Stimulated activated CD8-positive, alpha-beta memory T cell treated with anti-CD3 and anti-CD28 coated beads, Interleukin-7, amount 100 ng/mL, for 24 hours (primary cell): Measurements from ENCODE around the gene GNG4.
A peak's percentile ranks its signal among the peaks of the same experiment; 100 is the strongest.
"Not testable (repeated sequence)": the region's sequence is repeated elsewhere in the genome, so short reads cannot be mapped to it uniquely, and the experiment has no call there.

ENCODE experiments used
- DNase-seq: peaks from one replicate; pipeline ENCODE4 v3.0.0-alpha.2; 2020; ENCODE audit warnings: low read depth

Gene GNG4

DNA sequence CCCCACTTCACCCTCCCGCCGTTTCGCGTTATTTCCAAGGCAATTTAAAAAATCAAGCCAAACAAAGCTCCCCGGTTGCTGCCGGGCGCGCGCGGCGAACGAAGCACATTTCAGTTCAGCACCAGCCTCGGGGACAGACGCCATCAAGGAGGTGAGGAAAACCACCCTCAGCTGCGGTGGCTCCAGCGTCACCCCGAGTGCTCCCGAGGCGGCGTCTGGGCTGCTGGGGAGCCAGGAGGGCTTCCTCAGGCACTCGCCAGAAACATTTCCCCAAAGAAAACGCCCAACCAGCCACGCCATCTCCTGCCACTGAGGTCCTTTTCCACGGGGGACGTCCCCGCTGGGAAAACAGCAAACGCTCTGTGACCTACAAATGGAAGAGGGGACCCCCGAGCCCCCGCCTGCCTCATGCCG lies 623 bp downstream of the GNG4 start:
- no peak for DNase-seq

DNA sequence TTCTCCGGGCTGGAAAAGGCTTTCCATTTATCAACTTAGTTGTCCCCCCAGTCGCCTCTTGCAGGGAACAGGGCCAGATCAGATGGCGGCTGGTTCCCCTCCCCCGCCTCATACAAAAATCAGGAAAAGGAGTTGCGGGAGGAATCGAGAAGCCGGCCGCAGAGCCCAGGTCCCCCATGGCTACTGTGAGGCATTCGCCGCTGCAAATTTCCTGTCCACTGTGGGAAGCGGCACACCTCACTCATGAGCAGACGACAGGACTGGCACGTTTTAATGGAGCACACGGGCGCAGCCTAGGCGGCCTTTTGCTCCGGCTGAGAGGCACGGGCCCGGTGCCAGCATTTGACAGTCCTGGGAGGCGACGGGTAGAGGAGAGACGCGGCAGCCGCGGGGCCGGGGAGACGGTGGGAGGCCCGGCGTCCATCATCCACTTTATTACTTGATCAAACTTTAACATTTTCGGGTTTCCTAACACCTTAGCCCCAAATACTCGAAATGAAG lies 1.1 kb downstream of the GNG4 start:
- DNase-seq, result no peak

GRCh38 chr1:235647537-235647936 lies 2.0 kb downstream of the GNG4 start:
- DNase-seq, result not testable (repeated sequence)

GRCh38 chr1:235646463-235646862 lies 3.1 kb downstream of the GNG4 start:
- DNase-seq, result no peak

DNA sequence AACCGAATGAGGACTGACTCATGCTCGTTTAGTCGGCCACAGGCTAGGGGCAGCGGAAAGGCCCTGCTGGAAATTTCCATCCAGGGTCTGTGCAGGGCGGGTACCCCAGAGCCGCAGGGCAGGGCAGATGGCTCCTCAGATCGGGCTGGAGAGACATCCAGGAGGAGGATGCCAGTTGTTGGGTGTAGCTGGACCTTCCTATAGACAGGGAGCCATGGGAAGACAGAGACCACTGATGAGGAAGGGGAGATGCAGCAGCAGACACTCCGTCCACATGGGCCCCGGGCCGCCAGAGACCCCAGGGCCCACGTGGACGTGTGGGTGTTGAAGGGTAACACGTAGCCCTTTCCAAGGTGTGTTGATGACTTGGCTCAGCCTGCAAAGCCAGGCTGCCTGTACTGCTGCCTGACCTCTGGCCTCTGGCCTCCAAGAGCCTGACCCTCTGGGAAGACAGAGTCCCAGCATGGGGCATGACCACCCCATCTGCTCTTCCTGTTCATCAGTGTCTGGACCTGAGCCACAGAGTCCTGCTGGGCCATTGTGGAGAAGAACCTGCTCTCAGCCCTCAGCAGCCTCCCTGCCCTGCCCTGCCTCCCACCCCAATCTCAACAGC lies 4.8 kb downstream of the GNG4 start:
- no peak for DNase-seq

DNA sequence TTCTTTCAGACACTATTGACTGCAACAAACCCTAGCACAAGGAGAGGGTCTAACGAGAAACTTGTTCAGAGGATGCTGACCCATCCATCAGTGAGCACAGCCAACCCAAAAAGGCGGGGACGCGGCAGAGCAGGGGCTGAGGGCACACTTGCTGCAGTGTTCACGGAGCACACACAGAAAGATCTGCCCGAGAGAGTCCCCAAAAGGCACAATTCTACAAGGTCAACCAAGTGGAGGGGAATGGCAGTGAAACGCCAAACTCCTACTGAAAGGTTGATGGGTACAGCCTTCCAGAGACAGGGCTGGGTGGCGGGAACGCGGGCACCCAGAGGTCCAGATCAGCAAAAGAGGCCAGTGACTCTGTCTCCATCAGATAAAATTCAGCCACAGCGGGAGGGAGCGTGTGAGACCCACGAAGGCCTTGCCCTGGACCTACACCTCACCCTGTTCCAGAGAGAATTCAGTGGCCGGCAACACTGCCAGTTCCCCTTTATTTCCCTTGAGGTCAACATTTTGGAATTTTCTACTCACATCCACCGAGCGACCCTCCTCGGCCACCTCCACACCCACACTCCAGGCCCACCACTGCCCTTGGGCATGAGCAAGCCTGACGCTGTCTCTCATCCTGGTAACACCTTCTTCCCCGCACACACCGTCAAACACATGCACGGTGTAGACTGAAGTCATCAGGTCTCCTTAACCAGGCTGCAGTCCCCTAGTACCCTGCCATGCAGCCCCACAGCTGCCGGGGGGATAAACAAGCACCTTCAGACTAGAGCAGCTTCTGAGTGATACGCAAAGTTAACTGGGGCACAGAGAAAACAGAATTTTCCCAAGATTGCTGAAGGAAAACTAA lies 5.5 kb downstream of the GNG4 start:
- no peak for DNase-seq

GRCh38 chr1:235642943-235643371 lies 6.6 kb downstream of the GNG4 start:
- no peak for DNase-seq

GRCh38 chr1:235642011-235642942 lies 7.3 kb downstream of the GNG4 start:
- peak; percentile 29 for DNase-seq

DNA sequence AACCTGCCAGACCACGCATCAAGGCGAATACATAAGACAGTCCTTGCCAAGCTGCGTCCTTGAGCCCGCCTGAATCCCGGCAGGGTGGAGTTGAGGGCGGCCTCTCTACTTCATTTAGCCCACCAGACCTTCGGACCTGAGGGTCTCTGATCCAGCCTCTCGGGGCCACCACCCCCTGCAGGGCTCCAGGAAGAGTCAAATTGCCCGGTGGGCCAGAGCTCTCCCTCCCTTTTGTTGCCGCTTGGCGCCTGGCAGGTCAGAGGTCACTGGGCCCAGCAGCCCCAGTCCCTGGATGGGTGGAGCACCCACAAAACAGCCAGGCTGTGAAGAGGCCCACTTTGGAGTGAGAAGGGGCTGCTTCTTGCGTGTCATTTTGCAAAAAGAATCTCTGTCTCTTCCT lies 9.0 kb downstream of the GNG4 start:
- no peak for DNase-seq

DNA sequence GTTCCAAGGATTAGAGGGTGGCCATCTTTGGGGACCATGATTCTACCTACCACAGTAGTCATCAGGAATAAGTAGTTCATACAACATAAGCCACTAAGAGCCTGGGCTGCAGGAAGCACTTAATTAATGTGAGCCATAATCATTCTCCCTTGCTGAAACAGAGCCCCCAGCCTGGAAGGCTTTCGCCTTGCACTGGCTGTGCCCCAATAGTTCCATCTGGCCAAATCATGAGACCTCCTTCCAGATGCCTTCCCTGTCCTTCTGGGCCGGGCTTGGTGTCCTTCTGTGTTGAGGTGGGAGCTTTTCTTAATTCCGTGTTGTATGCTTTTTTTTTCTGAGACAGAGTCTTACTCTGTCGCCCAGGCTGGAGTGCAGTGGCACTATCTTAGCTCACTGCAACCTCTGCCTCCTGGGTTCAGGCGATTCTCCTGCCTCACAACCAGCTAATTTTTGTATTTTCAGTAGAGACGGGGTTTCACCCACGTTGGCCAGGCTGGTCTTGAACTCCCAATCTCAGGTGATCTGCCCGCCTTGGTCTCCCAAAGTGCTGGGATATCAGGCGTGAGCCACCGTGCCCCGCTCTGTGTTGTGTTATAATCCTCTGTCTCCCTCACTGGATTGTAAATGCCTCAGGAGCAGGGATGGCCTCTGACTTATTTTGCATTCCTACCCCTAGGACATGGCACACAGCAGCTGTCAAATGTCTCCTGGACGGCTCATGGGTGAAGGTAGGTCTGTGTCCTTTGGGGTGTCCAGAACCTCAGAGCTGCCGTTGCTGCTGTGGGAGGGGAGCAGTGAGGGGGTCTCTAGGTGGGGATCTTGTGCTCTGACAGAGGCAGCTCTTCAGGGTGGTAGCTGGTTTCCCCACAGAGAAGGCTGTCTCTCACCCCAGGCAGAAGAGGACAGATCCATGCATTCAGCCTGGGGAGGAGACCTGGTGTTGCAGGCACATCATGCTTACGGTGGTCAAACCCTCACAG lies 10.1 kb downstream of the GNG4 start:
- no peak for DNase-seq

DNA sequence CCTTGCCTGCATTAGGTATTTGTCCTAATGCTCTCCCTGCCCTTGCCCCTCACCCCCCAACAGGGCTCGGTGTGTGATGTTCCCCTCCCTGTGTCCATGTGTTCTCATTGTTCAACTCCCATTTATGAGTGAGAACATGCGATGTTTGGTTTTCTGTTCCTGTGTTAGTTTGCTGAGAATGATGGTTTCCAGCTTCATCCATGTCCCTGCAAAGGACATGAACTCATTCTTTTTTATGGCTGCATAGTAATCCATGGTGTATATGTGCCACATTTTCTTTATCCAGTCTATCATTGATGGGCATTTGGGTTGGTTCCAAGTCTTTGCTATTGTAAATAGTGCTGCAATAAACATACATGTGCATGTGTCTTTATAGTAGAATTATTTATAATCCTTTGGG lies 11.0 kb downstream of the GNG4 start:
- not testable (repeated sequence) for DNase-seq

- DNase-seq, result no peak
Measured at GRCh38 chr1:235637756-235638534, 11.6 kb downstream of the GNG4 start.

DNA sequence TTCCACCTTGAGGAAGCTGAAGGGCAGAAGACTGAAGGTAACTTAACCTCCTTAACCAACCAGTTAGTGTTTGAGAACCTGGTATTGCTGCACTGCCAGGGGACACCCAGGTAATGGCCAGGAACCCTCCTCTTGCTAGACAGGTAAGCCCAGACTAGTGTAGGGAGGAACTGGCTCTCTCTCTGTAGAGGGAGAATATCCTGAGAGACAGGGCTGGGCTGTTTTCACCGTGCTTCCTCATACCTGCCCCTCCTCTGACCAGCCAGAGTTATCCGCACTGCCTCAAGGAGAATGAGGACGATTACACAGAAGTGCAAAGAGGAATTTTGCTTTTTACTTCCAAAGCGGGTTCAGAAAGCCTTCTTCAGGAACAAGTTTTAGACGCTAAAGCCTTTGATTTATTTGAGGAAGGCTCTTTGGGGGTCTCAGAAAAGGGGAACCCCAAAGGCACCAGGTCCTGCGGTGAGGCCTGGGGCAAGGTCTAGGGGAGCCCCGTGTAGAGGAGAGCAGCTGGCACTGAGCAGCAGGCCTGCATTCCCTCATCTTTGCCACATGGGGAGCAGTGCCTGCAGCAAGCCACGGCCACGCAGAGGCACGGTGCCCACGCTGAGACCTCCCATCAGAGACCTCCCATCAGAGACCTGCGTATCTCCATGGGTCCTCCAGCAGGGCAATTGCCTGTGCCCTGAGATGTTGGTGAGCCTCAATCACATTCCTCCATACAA lies 13.5 kb downstream of the GNG4 start:
- no peak for DNase-seq

DNA sequence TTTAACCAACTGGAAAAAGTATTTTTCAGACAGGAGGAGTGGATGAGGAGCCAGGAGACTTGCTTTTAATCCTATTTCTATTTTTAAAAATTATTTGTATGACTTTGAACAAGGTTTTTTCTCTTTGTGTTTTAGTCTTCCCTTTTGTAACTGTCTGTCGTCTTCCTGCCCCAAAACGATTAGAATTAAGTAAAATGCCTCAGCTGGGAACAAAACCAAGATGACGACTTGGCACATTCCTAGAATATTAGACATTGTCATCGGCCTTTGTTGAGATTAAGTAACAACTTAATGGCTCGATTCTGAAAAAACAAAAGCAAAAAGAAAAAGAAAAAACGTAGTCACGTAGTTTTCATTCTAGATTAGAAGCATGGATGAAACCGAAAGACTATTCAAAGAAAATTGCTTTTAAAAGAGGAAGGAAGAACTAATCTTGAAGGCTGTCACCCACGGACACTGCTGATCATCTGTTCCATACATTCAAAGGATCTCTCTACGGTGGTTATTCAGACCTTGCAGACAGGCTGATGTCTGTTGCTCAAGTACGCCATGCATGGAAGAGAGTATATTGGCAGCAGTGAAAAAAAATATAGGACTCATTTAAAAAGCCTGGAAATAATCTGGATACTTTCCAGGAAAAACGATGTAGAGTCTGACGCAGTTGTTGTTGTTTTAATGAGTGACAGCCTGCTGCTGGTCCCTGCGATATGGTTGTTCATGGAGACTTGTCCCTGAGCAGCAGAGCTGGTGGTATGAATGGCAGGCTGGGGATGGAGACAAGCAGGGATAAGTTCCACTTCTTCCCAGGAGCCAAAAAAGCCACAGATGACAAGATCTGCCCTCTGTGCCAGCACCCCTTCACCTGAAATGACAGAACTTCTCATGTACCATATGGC lies 16.8 kb downstream of the GNG4 start:
- DNase-seq, result no peak

DNA sequence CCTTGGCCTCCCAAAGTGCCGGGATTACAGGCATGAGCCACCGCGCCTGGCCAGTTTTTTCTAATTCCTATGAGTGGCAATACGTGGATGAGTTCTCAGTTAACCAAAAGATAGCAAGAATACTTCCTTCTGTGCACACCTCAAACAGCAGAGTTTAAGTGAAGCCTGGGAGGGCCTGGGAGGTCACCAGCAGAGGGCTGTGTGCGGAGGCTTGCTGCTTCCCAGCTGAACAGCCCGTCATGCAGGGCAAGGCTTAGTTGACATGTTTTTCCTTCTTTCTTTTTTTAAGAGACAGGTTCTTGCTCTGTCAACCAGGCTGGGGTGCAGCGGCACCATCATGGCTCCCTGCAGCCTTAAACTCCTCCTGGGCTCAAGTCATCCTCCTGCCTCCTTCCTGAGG lies 17.8 kb downstream of the GNG4 start:
- no peak for DNase-seq

GRCh38 chr1:235628316-235629005 lies 21.1 kb downstream of the GNG4 start:
- DNase-seq, result no peak

GRCh38 chr1:235625831-235626230 lies 23.8 kb downstream of the GNG4 start:
- no peak for DNase-seq

DNA sequence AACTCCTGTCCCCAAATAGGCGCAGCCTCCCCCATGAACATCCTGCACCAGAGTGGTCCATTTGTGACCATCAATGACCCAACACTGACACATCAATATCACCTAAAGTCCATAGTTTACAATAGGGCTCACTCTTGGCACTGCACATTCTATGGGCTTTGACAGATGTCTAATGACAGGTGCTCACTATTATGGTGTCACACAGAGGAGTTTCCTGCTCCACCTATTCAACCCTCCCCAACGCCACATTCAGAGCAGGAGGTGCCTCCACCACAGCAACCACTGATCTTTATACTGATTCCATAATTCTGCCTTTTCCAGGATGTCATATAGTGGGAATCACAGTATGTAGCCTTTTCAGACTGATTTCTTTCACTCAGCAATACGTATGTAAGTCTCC lies 24.2 kb downstream of the GNG4 start:
- no peak for DNase-seq
